AG09309 (cell line): Measurements from ENCODE around the gene NHLRC4.
A peak's percentile ranks its signal among the peaks of the same experiment; 100 is the strongest.

Experiments
- DNase-seq: peaks from one replicate; pipeline ENCODE4 v3.0.0-alpha.2; 2010; ENCODE audit warnings: low read depth
- H3K4me3 ChIP-seq: 2 replicates; pipeline ENCODE4 v1.5.1; 2011; ENCODE audit warnings: mild to moderate bottlenecking, low read depth, low read length, moderate library complexity; ENCODE audit not compliant: control insufficient read depth
- TF ChIP-seq, protein P1 (sequence below): IDR thresholded peaks from 2 replicates; pipeline ENCODE4 v1.5.1; 2011; ENCODE audit warnings: mild to moderate bottlenecking, low read depth, low read length, inconsistent platforms; ENCODE audit not compliant: insufficient read depth, control insufficient read depth; ENCODE audit errors: missing control alignments

NHLRC4 gene

DNA sequence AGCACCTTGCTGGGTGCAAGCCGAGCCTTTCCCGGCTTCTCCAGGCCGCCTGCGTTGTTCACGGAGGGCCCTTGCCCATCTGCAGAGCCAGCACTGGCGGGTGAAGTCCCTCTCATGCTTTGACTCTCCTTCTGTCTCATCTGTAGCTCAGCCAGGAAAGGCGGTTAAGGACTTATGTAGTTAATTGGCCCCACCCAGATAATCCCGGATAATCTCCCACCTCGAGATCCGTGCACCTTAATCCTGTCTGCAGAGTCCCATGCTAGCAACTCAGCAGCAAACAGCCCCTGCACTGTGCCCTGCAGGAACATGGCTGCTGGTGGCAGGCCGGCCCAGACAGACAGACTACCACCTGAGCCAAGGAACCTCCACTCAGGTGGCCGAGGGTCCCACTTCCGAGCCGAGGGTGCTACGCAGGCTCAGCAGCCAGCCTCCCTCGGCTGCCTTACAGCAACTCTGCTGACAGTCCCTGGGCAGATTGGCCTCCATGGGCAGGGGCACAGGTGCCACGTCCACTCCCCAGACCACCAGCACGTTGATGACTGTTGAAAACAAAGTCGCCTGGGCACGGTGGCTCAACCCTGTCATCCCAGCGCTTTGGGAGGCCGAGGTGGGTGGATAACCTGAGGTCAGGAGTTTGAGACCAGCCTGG is 40.0 kb downstream of the NHLRC4 start:
- DNase-seq, result no peak
- TF ChIP-seq, protein P1, sequence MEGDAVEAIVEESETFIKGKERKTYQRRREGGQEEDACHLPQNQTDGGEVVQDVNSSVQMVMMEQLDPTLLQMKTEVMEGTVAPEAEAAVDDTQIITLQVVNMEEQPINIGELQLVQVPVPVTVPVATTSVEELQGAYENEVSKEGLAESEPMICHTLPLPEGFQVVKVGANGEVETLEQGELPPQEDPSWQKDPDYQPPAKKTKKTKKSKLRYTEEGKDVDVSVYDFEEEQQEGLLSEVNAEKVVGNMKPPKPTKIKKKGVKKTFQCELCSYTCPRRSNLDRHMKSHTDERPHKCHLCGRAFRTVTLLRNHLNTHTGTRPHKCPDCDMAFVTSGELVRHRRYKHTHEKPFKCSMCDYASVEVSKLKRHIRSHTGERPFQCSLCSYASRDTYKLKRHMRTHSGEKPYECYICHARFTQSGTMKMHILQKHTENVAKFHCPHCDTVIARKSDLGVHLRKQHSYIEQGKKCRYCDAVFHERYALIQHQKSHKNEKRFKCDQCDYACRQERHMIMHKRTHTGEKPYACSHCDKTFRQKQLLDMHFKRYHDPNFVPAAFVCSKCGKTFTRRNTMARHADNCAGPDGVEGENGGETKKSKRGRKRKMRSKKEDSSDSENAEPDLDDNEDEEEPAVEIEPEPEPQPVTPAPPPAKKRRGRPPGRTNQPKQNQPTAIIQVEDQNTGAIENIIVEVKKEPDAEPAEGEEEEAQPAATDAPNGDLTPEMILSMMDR, result no peak
- H3K4me3 ChIP-seq, result no peak overlapping the region

DNA sequence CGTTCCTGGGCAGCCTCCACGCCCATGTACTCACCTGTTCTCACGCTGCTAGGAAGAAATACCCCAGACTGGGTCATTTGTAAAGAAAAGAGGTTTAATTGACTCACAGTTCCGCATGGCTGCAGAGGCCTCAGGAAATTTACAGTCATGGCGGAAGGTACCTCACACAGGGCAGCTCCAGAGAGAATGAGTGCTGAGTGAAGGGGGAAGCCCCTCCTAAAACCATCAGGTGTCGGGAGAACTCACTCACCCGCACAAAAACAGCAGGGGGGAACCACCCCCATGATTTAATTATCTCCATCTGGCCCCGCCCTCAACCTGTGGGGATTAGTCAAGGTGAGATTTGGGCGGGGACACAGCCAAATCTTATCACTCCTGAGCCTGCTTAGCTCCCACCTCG is 41.2 kb downstream of the NHLRC4 start:
- H3K4me3 ChIP-seq, result no peak overlapping the region
- TF ChIP-seq, protein P1, result no peak
- no peak for DNase-seq

DNA sequence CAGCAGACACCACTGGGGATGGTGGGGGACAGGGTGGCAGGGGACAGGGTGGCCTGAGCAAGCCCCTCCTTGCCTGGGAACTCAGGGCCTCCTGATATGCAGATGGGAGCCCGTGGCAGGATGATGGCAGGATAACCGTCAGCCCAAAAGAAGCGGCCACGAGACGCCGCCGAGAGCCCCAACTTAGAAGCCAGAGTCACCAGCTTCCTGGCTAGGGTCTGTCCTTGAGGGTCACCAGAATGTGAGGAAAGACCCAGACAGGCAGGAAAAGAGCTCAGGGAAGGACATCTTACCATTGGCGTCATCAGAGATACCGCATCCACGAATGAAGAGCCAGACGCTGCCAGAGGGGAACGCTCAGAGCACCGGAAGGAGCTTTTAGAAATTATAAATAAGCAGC is 42.5 kb downstream of the NHLRC4 start:
- TF ChIP-seq, protein P1, result no peak
- no peak for DNase-seq
- H3K4me3 ChIP-seq, result no peak overlapping the region

DNA sequence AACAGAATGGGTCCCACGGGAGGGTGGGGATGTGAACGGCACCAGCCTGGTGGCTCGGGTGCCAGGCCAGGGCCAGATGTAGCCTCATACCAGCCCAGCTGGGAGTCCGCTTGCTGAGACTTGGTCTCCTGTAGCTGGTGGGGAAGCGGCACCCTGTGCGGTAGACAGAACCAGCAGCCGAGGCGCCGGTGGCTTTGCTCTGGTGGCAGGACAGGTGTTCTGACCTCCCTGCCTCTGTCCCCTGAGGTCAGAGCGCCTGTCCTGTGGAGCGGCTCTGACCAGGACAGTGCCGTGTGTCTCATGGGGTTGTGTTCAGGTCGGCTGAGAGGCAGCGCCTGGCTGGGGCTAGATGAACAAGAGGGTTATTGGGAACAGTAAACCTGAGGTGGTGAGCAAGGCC is 43.2 kb downstream of the NHLRC4 start:
- no peak for DNase-seq
- H3K4me3 ChIP-seq, result no peak overlapping the region
- TF ChIP-seq, protein P1, result no peak

DNA sequence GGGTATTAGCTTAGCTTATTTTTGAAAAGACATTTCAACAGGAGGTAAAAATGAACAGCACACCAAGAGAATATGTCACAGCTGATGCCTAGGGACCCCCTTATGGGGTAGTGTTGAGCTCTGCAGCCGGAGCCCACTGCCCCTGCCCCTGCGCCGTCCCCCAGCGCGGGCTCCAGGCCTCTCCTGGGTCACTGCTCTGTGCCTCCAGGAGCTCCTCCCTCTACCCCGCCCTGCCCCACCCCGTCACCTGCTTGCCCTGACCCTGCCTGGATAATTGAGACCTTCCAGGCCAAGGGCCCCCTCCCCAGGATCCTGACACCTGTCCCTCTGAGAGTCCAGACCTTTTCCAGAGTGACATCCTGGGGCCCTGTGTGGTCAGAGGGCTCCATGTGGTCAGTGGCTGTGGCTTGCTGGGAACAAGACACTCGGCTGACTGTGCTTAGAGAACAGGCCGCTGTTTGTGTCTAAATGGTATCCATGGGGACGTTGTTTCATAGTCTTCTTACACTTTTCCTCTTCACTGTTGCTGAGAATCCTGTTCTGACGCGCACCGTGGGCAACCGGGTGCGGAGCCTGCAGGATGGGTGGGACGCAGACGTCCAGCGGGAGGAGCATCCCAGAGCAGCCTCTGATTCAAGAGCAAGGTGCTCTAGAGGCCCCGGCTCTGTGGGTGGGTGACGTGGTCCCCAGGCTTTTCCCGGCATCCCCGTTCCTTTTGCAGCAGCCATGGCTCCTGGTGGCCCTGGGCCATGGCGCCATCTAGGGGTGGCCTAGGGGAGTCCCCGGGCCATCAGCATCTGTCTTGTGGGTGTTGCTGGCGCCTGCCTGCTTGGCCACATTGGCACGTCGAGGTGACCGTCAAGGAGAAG is 43.9 kb downstream of the NHLRC4 start:
- H3K4me3 ChIP-seq, result no peak overlapping the region
- TF ChIP-seq, protein P1, result peak; percentile 41
- DNase-seq, result no peak

DNA sequence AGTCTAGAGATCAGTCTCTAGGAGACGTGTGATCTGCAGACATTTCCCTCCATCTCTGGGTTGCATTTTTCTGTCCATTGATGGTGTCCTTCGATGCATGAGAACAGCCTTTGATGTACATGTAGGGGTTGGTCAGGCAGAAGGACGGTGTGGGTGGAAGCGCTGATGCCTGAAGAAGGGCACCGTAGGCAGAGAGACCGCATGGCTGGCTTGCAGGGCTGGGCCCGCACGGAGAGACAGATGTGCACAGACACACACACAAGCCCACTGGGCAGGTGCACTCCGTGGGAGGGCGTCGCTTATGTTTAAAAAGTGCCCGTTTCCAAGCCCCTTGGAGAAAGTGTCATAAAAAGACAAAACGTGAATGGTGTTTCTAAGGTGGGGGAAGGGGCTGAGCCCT is 48.3 kb downstream of the NHLRC4 start:
- no peak for DNase-seq
- TF ChIP-seq, protein P1, result no peak
- no peak overlapping the region for H3K4me3 ChIP-seq
